GM19035 (cell line): Measurements from ENCODE around the gene DPP8.
"Not testable (repeated sequence)": the region's sequence is repeated elsewhere in the genome, so short reads cannot be mapped to it uniquely, and the experiment has no call there.

Experiments
- ATAC-seq: cut with Tn5 transposase; IDR thresholded peaks from one replicate; pipeline ENCODE4 v1.9.1; 2021; ENCODE audit not compliant: unreplicated experiment

Gene DPP8

DNA sequence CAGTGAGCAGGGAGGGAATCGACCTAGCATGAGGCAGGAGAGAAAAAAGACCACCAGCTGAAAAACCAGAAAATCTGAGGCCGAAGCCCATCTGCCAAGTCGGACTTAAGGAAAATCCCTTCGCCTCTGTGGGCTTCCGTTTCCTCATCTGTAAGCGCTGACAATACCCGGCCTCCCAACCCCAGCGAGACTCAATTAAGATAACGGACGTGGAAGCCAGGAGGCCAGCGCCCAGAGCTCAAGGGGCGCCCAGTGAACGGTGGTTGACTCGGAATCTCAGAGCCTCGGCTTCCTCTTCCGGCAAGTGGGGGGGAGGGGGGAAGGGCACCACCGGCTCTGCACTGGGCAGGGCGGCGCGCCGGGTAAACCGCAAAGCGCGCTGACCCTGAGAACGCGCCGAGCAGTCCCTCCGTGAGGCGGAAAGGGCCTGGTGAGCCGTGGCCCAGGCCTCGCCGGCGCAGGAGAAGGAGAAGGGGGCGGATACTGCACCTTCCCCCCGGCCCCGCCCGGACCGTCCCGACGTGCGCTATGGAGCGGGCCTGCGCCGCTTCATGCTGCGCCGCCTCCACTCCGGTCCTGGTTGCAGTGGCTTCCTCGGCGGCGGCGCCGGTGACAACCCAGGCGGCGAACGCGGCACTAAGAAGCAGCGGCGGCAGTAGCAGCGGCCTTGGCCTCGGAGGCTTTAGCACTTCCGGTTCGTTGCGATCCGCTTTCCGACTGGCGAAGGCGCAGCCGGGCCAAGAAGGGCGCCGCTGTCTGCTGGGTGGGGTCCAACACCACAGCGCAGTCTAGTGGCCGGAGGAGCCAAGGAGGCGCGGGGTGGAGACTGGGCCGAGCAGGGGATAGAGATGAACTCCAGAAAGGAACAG is at the start of gene DPP8:
TSS of gene DPP8 (minus strand) at position 693 of the 869 bp plus-strand sequence. CDS start 5,136 bp downstream, outside the sequence.
- ATAC-seq = peak; percentile 91

DNA sequence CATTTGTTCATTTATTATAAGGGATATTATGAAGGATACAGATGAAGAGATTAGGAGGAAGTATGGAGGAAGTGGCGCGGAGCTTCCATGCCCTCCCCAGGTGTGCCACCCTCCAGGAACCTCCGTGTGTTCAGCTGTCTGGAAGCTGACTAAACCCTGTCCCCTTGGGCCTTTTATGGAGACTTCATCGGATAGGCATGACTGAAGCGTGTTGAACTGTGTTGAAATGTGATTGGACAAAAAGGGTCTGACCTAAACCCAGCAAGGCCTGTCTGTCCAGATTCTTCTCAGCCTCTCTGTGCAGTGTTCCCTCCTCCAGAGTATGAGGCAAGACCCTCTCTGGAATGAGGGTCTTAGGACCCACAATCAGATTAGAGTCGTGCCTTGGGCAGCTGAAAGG is 44.4 kb upstream of the DPP8 start:
- no peak for ATAC-seq

DNA sequence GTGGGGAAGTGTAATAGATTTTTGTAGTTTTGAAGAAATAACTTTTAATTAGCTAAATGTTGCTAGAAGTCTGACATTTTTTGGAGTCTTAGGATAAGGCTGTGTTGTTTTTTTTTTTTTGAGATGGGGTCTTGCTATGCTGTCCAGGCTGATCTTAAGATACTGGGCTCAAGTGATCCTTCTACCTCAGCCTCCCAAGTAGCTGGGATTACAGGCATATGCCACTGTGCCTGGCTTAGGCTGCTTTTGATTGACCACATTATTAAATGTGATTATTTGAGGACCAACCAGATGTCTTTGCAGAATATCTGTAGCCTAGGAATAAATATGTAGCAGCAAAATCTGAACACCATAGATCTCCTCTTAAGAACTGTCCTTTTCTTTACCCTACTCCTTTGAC is 42.5 kb upstream of the DPP8 start:
- no peak for ATAC-seq

DNA sequence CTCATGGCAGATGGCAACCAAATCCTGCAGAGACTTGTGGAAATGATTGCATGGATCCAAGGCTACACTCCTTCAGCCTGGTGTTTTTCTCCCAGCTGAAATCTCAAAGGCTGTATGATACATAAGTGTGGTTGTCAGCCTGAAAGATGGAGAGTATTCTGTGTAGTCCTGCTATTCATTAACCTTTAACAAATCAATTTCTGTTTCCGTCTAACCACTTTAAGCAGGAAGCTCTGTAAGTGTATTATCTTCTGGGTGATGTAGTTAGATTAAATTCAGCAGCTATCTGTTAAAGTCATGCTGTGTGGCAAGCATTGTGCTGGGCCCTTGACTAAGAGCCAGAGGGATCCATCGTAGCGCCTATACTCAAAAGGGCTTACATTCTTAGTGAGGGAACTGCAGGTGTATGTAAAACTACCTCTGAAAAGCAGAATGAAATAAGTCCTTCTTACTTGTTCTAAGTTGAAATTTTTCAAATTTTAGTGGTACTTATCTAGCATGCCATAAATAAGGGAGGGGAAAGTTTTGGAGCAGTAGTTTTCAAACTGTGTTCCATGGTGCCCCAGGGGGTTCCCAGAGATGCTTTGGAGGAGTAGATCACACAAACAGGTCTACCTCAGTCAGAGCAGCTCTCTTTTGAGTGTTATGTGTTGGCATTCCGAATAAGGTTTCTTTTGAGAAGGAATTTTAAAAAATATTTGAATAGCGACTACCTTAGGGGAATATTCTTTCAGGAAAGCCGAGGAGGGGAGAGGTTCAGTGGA is 41.7 kb upstream of the DPP8 start:
- ATAC-seq = no peak

- no peak for ATAC-seq
These were observed 40.8 kb upstream of the DPP8 start for GRCh38 chr15:65558336-65558735.

GRCh38 chr15:65556622-65557021 is 39.1 kb upstream of the DPP8 start:
- no peak for ATAC-seq

- no peak for ATAC-seq
These were observed 36.2 kb upstream of the DPP8 start for GRCh38 chr15:65553691-65554090.

DNA sequence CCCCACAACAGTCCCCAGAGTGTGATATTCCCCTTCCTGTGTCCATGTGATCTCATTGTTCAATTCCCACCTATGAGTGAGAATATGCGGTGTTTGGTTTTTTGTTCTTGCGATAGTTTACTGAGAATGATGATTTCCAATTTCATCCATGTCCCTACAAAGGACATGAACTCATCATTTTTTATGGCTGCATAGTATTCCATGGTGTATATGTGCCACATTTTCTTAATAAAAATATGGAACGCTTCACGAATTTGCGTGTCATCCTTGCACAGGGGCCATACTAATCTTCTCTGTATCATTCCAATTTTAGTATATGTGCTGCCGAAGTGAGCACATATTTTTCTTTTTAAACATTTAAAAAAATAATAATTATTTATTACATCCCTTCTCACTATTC is 35.4 kb upstream of the DPP8 start:
- not testable (repeated sequence) for ATAC-seq

DNA sequence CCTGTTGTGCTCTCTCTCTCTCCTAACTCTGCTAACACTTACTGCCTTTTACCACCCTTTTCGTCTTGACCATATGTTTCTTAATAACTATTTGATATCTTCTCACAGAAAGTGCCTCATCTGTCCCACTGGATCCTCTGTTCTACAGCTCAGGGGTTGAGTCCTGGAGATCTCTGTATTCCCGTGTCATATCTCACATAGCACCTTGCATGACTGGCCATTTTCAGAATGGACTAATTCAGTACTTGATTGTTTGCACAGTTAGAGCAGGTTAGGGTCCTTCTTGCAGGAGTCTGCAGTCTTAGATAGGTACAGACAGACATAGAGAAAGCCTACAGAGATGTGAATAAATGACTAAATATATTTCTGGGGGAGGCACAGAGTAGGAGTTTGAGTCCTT is 33.7 kb upstream of the DPP8 start:
- no peak for ATAC-seq

GRCh38 chr15:65550681-65551098 is 33.2 kb upstream of the DPP8 start:
- ATAC-seq = no peak

GRCh38 chr15:65549288-65549687 is 31.8 kb upstream of the DPP8 start:
- not testable (repeated sequence) for ATAC-seq

DNA sequence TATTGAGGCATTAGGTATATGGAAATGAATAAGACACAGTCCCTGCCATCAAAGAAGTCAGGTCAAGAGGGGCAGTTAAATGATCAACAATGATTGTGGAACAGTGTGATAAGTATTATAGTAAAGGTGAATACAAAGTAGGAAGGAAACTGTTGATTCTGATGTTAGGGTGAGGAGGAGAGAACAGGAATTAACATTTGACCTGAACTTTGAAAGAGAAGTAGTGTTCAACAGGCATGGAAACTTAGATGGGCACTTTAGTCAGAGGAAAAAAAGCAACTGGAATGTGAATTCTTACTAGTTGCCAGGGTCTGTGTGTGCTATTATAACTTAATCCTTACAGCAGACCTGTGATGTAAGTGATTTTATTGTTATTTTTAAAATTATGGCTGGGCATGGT is 30.4 kb upstream of the DPP8 start:
- no peak for ATAC-seq

- no peak for ATAC-seq
These were observed 23.8 kb upstream of the DPP8 start for GRCh38 chr15:65541231-65541820.

GRCh38 chr15:65540314-65540713 is 22.8 kb upstream of the DPP8 start:
- ATAC-seq = no peak

- ATAC-seq = no peak
These were observed 17.7 kb upstream of the DPP8 start for GRCh38 chr15:65535192-65535591.

DNA sequence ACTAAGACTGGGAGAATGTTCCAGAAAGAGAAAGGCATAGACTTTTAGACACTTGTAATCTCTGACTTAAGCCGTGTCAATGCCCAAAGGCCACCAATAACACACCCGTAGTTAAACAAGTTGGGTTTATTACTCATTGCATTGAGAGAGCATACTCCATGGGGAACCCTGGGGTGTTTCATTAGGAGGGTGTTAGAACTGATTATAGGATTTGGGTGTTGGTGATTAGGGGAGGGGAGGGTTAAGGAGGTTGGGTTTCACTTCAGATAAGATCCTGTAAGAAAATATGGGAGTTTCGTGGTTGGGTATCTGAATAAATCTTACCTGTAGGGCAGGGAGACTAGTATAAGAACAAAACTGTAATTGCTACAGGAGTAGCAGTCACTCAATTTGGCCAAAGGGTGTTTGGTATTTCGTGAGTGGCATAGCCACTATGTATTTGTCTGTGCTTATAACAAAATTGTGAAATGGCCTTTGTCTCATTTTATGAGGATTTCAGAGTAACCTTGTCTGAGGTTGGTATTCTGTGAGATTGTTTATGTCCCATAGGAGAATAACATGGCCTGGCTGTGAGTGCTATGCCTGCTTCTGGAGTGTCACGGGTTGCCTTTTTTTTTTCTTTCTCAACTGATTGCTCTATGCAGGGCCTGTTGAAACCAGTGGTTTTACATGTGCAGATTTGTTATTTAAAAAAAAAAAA is 15.7 kb upstream of the DPP8 start:
- ATAC-seq = no peak

- ATAC-seq = no peak
These were observed 15.2 kb upstream of the DPP8 start for GRCh38 chr15:65532738-65533051.

- ATAC-seq = peak; percentile 81
These were observed 13.0 kb upstream of the DPP8 start, which contains the start of gene HACD3 for GRCh38 chr15:65530318-65531111. Gene HACD3, plus strand, starts transcription at chr15:65530463. Its CDS starts 169 bp downstream, at chr15:65530632.

DNA sequence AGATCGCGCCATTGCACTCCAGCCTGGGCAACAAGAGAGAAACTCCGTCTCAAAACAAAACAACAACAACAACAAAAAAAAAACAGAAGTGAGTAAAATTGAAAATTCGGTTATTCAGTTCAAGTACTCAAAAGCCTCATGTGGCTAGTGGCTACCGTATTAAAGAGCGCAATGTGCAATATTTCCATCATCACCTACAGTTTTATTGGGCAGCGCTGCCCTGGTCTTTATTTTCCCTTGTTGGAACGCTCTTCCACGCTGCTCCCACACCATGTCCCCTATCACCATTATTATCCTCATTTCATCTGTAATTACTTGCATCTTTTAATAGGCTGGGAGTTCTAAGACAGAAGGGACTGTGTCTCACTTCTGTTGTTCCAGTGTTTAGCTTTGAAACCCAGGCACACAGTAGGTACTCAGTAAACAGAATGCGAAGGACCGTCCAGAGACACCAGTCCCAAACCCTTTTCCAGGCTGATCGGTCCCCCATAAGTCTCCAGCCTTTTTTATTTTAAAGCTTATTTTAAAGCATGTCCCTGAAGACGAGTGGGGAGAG is 12.4 kb upstream of the DPP8 start:
- ATAC-seq = no peak

- ATAC-seq = no peak
These were observed 11.1 kb upstream of the DPP8 start for GRCh38 chr15:65528461-65529060.
